ENCODE measurements around the gene GRIK2. TPM values are rescaled to one million over a fixed set of nuclear protein-coding genes. Genes with fewer than 3 reads are reported as not detected.

GRIK2 gene
- polyA plus RNA-seq, 1 donor: 1.3 TPM

DNA sequence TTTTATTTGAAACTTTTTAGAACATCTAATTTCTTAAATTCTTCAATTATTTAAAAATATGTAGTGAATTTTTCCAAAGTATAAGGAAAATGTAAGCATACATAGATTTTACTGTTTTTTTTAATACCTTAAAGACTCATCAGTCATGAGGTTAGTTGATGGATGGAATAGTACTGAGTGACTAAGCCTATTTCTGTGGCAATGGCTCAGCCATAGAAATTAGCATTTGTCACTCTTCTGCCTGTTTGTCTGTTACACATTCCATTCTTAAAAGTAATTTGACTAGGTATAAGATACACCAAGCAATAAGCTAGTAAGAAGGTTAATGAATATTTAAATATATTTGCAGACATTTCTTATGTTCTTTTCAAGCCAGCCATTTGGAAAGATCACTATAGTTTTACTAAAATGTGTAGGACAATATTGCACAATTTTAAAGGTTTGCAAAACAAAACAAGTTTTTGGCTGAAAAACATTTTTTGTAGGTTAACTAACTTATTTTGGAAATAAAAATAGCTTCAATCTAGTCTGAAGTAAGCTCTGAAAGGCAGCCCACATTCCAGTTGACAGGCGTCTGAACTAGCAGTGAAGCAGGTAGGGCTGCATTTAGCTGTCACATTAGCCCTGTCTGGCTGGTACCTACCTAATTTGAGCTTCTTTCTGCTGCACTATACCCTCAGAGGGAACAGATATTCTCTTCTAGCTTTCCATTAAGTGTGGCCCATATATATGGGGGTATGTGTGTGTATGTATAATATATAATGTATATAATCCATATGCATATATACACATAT, 385.7 kb downstream of the GRIK2 start:
- DNase-seq (ENCODE audit: low read depth): no peak

- DNase-seq (ENCODE audit: low read depth): no peak
These were observed 389.8 kb downstream of the GRIK2 start for GRCh38 chr6:101783287-101783686.

- DNase-seq (ENCODE audit: low read depth): no peak
These were observed 390.6 kb downstream of the GRIK2 start for GRCh38 chr6:101784094-101784493.

DNA sequence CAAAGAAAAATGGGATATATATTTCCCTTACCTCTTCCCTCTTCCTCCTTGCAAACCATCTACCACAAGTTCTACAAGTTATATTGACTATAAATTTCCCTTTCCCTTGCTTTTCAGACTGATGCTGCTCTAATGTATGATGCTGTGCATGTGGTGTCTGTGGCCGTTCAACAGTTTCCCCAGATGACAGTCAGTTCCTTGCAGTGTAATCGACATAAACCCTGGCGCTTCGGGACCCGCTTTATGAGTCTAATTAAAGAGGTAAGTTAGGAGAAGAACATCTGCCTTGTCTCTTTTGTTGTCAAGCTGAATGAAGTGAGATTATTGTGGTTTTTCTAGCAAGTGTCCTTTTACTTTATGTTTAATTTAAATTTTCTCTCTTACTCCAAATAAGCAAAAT, 406.0 kb downstream of the GRIK2 start:
- no peak for DNase-seq (ENCODE audit: low read depth)

DNA sequence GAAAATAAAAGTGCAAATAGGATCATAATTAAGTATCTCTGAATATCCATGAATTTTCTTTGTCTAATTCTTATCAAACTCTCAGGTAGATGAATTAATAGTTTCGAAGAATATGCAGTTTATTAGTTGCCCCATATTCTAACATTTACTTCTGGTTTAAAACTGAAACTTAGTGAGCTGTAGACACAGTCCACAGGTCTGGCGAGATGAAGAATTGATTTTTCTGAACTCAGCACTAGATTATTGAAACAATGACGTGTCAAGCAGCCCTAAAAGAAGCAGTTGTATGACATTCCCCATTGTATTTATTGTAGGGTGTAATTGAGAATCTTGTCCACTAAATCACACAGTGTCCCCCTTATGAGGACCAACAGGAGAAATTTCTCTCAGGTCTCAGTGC, 407.1 kb downstream of the GRIK2 start:
- no peak for DNase-seq (ENCODE audit: low read depth)

DNA sequence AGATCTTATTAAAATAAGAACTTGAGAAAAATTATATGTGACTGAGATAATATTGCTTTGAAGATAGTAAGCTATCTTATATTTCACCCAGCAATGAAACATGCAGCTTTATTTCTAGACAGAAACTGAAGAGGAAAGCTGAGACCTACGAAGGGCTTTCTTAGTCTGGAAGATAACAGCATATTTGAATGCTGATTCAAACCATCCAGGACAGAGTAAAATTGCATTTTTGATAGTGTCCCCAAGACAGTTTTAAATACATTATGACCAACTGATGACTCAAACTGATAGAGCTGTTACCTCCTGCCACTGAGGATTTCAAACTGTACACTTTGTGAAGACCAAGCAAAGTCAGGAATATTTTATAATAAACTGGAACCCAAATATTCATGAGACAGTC, 409.6 kb downstream of the GRIK2 start:
- no peak for DNase-seq (ENCODE audit: low read depth)

DNA sequence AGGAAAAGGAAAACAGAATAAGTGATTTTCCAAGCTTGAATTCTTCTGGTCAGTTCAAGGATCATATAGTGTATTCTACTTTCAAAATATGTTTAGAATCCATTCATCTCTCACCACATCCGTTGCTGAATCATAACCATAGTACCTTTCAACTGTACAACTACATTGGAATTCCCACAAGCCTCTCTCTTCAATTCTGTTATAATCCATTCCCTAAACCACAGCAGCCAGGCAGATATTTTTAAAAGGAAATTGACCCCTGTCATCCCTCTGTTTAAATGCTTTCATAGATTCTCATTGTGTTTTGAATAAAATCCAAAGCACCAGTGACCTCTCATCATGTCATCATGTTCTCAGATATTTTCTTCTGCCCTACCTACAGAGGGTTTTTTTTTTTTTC, 412.7 kb downstream of the GRIK2 start:
- DNase-seq (ENCODE audit: low read depth): no peak

DNA sequence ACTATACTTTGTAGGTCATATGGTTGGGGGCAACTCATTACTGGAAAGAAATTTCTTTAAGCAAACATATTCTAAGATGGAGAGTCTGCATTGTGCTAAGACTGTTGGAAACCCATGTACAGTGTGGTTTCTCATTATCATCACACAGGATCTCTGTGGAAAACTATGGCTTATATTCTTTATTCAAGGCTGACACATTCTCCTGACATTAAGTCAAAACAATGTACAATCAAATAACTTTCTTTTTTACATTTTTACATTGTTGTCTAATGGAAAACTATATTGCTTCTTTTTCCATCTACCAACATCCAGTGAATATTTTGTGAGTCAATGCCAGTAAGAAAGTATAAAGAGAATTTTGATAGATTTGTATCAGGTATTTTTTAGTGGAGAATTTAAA, 417.6 kb downstream of the GRIK2 start:
- DNase-seq (ENCODE audit: low read depth): no peak

DNA sequence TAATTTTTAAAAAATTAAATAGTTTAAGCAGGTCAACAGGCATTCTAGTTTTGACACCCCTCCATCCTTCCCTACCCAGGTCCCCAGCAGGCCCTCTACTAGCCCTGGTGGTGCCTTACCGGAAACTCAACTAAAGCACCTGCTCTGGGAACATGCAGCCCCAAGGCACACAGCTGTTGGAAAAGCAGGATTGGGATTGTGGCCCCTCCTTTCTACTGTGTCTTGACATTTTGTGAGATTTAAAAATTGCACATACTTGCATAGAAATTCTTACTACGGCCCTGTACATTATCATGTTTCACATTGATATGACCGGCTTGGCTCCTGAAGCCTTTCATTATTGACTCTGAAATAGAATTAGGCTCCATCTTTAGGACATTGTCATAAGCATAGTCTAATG, 423.2 kb downstream of the GRIK2 start:
- DNase-seq (ENCODE audit: low read depth): no peak

DNA sequence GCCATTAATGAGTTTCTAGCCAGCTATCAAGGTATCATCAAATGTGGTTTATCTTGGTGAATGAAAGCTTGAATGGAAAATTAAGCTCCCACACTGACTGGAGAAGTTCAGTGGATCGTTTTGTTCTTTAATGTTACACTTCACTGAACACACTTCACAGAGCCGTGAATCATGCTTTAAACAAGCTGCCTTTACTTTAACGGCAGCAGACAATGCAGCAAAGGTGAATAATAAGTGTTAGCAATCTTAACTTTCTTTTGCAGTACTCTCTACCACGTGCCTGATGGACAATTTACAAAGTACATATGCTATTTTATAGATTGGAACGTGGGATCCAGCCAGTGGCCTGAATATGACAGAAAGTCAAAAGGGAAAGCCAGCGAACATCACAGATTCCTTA, 424.5 kb downstream of the GRIK2 start:
- no peak for DNase-seq (ENCODE audit: low read depth)

DNA sequence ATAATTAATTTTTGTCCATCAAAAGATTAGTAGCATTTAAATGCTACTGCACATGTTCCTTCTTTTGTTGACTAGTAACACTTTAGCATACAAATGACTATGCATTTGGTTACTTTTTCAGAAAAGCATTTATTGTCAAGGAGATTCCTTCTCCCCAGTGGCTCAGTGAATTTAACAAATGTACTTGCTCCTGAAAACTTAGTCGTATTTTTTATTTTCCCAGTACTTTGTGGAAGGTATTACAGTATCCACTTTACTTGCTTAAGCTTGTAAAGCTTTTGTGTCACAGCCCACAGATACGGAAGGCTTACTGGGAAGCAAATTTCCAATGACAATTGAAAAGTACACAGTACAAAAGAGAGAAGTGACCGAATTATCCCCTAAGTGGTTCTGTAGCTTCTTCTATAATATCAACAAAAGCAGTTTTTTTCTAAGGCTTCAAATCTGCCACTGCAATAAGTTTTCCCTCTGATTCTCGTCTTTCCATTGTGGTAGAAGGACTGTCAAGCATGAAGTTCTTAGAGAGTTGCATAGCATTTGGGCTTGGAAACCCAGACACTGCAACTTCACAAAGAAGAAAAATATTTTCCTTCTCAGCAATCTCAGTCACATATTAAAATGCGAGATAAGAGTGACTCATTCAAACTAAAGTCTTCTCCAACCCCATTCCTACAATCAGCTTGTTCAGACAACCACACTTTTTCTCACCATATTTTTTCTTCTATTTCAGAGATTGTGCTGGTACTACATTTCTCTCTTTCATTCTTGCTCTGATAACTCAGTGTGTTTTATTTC, 431.2 kb downstream of the GRIK2 start:
- no peak for DNase-seq (ENCODE audit: low read depth)

GRCh38 chr6:101826269-101826668, 432.8 kb downstream of the GRIK2 start:
- DNase-seq (ENCODE audit: low read depth): no peak

- no peak for DNase-seq (ENCODE audit: low read depth)
These were observed 433.2 kb downstream of the GRIK2 start for GRCh38 chr6:101826678-101827077.

DNA sequence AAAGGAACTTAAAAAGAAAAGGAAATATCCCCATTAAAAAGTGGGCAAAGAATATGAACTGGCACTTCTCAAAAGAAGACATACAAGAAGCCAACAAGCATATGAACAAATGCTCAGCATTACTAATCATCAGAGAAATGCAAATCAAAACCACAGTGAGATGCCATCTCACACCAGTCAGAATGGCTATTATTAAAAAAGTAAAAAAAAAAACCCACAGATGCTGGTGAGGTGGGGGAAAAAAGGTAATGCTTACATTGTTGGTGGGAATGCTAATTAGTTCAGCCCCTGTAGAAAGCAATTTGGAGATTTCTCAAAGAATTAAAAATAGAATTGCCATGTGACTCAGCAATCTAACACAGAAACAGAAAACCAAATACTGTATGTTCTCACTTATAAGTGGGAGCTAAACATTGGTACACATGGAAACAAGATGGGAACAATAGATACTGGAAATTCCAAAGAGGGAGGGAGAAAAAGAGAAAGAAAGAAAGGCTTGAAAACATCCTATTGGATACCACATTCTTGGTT, 437.1 kb downstream of the GRIK2 start:
- no peak for DNase-seq (ENCODE audit: low read depth)

DNA sequence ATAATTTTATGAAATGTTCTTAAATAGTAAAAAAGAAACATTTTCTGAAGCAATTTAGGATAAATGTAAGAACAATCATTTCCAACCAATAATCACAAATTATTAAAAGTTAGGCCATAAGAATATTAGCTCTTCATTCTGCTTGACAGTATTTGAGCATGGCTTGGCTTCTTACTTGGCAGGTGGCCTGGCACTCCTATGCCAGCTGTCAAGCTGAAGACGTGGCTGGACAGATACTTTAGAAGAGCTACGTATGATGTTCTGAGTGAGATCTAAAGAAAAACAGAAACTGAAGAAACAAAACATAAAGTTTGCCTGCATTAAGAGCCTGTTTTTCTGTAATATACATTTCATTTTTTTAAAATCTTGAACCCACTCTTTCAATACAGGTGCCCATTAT, 438.9 kb downstream of the GRIK2 start:
- DNase-seq (ENCODE audit: low read depth): no peak

DNA sequence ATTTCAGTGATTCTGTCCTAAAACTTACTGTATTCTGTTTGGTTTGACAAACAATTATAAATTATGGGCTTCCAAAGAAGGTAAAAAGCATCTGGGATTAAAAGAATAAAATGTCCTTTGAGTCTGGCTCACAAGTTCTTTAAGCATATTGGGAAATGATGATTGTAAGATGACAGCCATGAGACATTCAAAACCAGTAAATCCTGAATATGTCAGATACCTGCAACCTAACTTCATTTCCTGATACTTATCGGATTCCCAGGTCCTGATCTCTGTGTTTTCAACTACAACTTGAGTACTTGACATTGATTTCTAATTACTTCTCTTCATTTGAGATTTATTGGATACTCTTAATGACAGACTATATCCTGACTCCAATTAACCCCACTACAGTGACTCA, 446.6 kb downstream of the GRIK2 start:
- no peak for DNase-seq (ENCODE audit: low read depth)

- DNase-seq (ENCODE audit: low read depth): no peak
These were observed 451.7 kb downstream of the GRIK2 start for GRCh38 chr6:101845172-101845571.

DNA sequence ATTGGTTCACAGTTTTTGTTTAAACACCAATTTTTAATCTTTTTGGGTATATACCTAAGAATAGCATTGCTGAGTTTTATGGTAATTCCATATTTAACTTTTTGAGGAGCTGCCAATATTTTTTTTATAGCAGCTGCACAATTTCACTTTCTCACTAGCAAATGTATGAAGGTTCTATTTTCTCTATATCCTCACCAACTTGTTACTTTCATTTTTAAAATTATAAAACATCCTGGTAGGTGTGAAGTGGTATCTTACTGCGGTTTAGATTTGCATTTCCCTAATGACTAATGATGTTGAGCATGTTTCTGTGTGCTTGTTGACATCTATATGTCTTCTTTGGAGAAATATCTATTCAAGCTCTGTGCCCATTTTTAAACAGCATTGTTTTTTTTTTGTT, 452.1 kb downstream of the GRIK2 start:
- no peak for DNase-seq (ENCODE audit: low read depth)

DNA sequence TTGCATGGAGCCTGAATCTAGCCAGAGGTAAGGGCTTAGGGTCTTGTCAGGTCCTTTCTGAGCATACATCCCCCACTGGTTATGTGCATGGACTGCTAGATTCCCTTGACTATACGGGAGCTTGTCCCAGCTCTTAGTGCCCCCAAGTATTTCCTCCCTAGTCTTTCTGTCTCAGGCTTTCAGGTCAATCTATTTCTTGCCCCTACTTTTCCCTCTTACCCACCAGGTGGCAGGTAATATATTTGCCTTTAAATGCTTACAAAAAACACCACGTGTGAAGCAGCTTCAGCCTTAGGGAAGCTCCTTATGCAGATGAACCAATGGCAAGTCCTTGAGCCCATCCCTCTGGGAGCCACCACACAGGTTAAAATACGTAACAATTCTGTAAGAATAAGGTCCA, 454.2 kb downstream of the GRIK2 start:
- no peak for DNase-seq (ENCODE audit: low read depth)

GRCh38 chr6:101851911-101852310, 458.4 kb downstream of the GRIK2 start:
- no peak for DNase-seq (ENCODE audit: low read depth)

GRCh38 chr6:101853231-101854085, 459.9 kb downstream of the GRIK2 start:
- no peak for DNase-seq (ENCODE audit: low read depth)

GRCh38 chr6:101876431-101876830, 482.9 kb downstream of the GRIK2 start:
- no peak for DNase-seq (ENCODE audit: low read depth)
